Esophagus squamous epithelium (tissue), 5 donors: Measurements from ENCODE around the gene AR. TPM values are rescaled to one million over a fixed set of nuclear protein-coding genes. Genes with fewer than 3 reads are reported as not detected.

ENCODE experiments used
- DNase-seq: peaks from one replicate; lab custom pipeline; 2025; lab: John Stamatoyannopoulos, UW
- H3K27ac ChIP-seq, 4 donors: fragments of 200-600 bp; sonication (generic); one replicate each; pipeline ENCODE4 v1.5.1; 2016 to 2019; ENCODE audit warnings: mild to moderate bottlenecking in 1 of 4
- H3K27me3 ChIP-seq, 4 donors: fragments of 200-600 bp; sonication (generic); 1 replicate in 3 of 4; 2 replicates in 1 of 4; pipeline versions ENCODE4 v1.5.1 to v1.6.0; 2017 to 2021; ENCODE audit warnings: antibody characterized with exemption in 1 of 4
- H3K36me3 ChIP-seq, 3 donors: fragments of 200-600 bp; sonication (generic); one replicate each; pipeline ENCODE4 v1.5.1; 2016 to 2019
- H3K4me1 ChIP-seq, 3 donors: fragments of 200-600 bp; sonication (generic); one replicate each; pipeline ENCODE4 v1.5.1; 2017 to 2019
- H3K4me3 ChIP-seq, 4 donors: fragments of 200-600 bp; sonication (generic); 1 replicate in 3 of 4; 2 replicates in 1 of 4; pipeline ENCODE4 v1.5.1; 2016 to 2019; ENCODE audit warnings: mild to moderate bottlenecking in 2 of 4, moderate library complexity in 1 of 4
- H3K9me3 ChIP-seq, 3 donors: fragments of 200-600 bp; sonication (generic); one replicate each; pipeline ENCODE4 v1.5.1; 2016 to 2019
- POLR2A ChIP-seq, 4 donors: fragments of 450-650 bp; IDR thresholded peaks; one replicate each; pipeline ENCODE4 v1.6.1; 2017; ENCODE audit warnings: antibody characterized with exemption in 4 of 4, mild to moderate bottlenecking in 4 of 4, moderate library complexity in 3 of 4
- WGBS, 2 donors: methylation state at CpG; one replicate each; pipeline ENCODE4 v1.1.5; 2018; 5-methylcytosine and 5-hydroxymethylcytosine counted together
- intact Hi-C: fragments of 100-400 bp; cut with DNase I; formaldehyde crosslinking; loops from one replicate; pipeline ENCODE4 v1.15.0; 2022
- total RNA-seq, 4 donors: library from RNA; depleted of rRNA; stranded (reverse); fragments of >200 nt; gene quantifications; one replicate each; pipeline ENCODE4 v1.1.0, GENCODE V29; 2016
- TF ChIP-seq, protein P1 (sequence below), 6 experiments: fragments of 450-650 bp in 4 of 6; fragments of 200-600 bp in 2 of 6; sonication (generic) in 2 of 6; IDR thresholded peaks; one replicate each; pipeline ENCODE4 v1.5.1; 2016 to 2019; ENCODE audit warnings: antibody characterized with exemption in 6 of 6, mild to moderate bottlenecking in 4 of 6, moderate library complexity in 4 of 6
- donor health status: DM: yes; HTN: yes; CAD: no.

AR gene
- total RNA-seq, result 1 to 10 TPM in 3 of 4 donors, under 1 TPM in 1; 0.53 to 4.6 (median 1.9) TPM

- Histone ChIP-seq H3K27me3 (peaks cover 0 to 6% (median under 1%) of the 10 kb centered on the region in 4 donors), H3K36me3 (no peaks in the 10 kb centered on the region), H3K27ac (peak within 1 kb of the TSS; percentile 42 to 68 (median 60)), H3K4me3 (peak within 1 kb of the TSS; percentile 32 to 66 (median 48)), H3K9me3 (no peaks in the 10 kb centered on the region), H3K4me1 (peaks cover 0 to 34% (median 4%) of the 10 kb centered on the region in 3 donors)
- 0 to 60% methylated on average over 2 to 11 of the region's 30 CpGs for WGBS, 2 donors
- TF ChIP-seq, protein P1, sequence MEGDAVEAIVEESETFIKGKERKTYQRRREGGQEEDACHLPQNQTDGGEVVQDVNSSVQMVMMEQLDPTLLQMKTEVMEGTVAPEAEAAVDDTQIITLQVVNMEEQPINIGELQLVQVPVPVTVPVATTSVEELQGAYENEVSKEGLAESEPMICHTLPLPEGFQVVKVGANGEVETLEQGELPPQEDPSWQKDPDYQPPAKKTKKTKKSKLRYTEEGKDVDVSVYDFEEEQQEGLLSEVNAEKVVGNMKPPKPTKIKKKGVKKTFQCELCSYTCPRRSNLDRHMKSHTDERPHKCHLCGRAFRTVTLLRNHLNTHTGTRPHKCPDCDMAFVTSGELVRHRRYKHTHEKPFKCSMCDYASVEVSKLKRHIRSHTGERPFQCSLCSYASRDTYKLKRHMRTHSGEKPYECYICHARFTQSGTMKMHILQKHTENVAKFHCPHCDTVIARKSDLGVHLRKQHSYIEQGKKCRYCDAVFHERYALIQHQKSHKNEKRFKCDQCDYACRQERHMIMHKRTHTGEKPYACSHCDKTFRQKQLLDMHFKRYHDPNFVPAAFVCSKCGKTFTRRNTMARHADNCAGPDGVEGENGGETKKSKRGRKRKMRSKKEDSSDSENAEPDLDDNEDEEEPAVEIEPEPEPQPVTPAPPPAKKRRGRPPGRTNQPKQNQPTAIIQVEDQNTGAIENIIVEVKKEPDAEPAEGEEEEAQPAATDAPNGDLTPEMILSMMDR (IDR thresholded peaks at IDR 0.05), result no peak
- TF ChIP-seq POLR2A (IDR thresholded peaks at IDR 0.05), result peak in 1 of 4 donors; percentile 27
- no peak for DNase-seq
- intact Hi-C loops, result no loop called here
Measured at GRCh38 chrX:67543818-67544217, at the start of gene AR. AR (plus strand) TSS chrX:67544021; CDS start chrX:67545147, 1,126 bp downstream.

- Histone ChIP-seq H3K9me3 (no peaks in the 10 kb centered on the region), H3K27me3 (no peaks in the 10 kb centered on the region), H3K36me3 (no peaks in the 10 kb centered on the region), H3K4me3 (no peak overlapping the region), H3K4me1 (no peaks in the 10 kb centered on the region), H3K27ac (no peak overlapping the region)
- intact Hi-C loops, result no loop called here
- TF ChIP-seq, protein P1 (IDR thresholded peaks at IDR 0.05), result no peak
- TF ChIP-seq POLR2A (IDR thresholded peaks at IDR 0.05), result no peak
- DNase-seq, result no peak
- WGBS, 2 donors, result 18 to 27% methylated on average over 1 of the region's 1 CpG
Measured at GRCh38 chrX:67500617-67501016, 43.2 kb upstream of the AR start.

GRCh38 chrX:67503004-67503403 is 40.8 kb upstream of the AR start:
- Histone ChIP-seq H3K36me3 (no peaks in the 10 kb centered on the region), H3K27ac (no peak overlapping the region), H3K9me3 (peaks cover 0 to 4% (median 0%) of the 10 kb centered on the region in 3 donors), H3K4me3 (no peak overlapping the region), H3K4me1 (no peaks in the 10 kb centered on the region), H3K27me3 (no peaks in the 10 kb centered on the region)
- no peak for DNase-seq
- intact Hi-C loops, result no loop called here
- no peak for TF ChIP-seq POLR2A (IDR thresholded peaks at IDR 0.05)
- TF ChIP-seq, protein P1 (IDR thresholded peaks at IDR 0.05), result no peak

- H3K4me1 ChIP-seq, result no peaks in the 10 kb centered on the region
- WGBS, 2 donors, result 38 to 69% methylated on average over 2 of the region's 2 CpGs
- TF ChIP-seq, protein P1 (IDR thresholded peaks at IDR 0.05), result no peak
- TF ChIP-seq POLR2A (IDR thresholded peaks at IDR 0.05), result no peak
Measured at GRCh38 chrX:67503453-67503852, 40.4 kb upstream of the AR start.

GRCh38 chrX:67520671-67521070 is 23.1 kb upstream of the AR start:
- no peaks in the 10 kb centered on the region for H3K9me3 ChIP-seq
- intact Hi-C loops, result no loop called here
- no peak overlapping the region for H3K4me3 ChIP-seq
- TF ChIP-seq, protein P1 (IDR thresholded peaks at IDR 0.05), result no peak
- TF ChIP-seq POLR2A (IDR thresholded peaks at IDR 0.05), result no peak
- no peak for DNase-seq
- no peaks in the 10 kb centered on the region for H3K27me3 ChIP-seq
- no peaks in the 10 kb centered on the region for H3K36me3 ChIP-seq
- no peaks in the 10 kb centered on the region for H3K4me1 ChIP-seq
- no peak overlapping the region for H3K27ac ChIP-seq

More at GRCh38 chrX:67503453-67503852, 40.4 kb upstream of the AR start:
- Histone ChIP-seq H3K36me3 (no peaks in the 10 kb centered on the region), H3K27ac (no peak overlapping the region), H3K4me3 (no peak overlapping the region), H3K9me3 (peaks cover 0 to 4% (median 0%) of the 10 kb centered on the region in 3 donors), H3K27me3 (no peaks in the 10 kb centered on the region)
- intact Hi-C loops, result no loop called here
- DNase-seq, result no peak
